NCI-H345 (cell line): ENCODE measurements around the gene PRAMEF7.
"Not testable (repeated sequence)": the region's sequence is repeated elsewhere in the genome, so short reads cannot be mapped to it uniquely, and the experiment has no call there.

Experiments used
- DNase-seq: peaks from one replicate; lab custom pipeline; 2025; lab: John Stamatoyannopoulos, UW

PRAMEF7 gene

DNA sequence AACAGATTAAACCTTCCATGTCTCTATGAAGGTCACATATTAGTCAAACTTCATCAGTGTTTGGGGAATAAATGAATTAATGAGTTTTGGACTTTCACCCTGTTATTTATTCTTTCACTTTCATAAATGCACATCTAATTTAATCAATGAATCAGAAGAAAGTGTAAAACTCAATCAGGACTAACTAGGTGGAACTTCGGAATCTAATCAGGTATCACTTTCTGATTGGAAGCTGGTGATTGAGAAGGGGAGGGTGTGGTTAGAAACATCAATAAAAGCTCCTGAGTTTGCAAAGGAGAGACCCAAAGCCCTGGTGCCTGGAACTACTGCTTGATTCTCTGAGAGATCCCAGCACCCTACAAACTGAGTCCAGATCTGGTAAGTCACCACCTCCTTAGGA lies at the start of gene PRAMEF7:
TSS of gene PRAMEF7 (plus strand) at position 301 of the 400 bp plus-strand sequence. CDS start 1,083 bp downstream, outside the sequence.
- not testable (repeated sequence) for DNase-seq

DNA sequence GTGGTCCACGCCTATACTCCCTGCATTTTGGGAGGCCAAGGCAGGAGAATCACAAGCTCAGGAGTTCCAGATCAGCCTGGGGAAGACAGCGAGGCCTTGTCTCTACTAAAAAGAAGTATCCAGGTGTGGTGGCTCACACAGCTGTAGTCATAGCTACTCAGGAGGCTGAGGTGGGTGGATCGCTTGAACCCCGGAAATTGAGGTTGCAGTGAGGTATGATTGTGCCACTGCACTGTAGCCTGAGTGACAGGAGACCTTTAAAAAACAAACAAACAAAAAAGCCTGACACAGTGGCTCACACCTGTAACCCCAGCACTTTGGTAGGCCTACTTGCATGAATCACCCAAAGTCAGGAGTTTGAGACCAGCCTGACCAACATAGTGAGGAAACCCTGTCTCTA lies 38.0 kb upstream of the PRAMEF7 start:
- DNase-seq: not testable (repeated sequence)

DNA sequence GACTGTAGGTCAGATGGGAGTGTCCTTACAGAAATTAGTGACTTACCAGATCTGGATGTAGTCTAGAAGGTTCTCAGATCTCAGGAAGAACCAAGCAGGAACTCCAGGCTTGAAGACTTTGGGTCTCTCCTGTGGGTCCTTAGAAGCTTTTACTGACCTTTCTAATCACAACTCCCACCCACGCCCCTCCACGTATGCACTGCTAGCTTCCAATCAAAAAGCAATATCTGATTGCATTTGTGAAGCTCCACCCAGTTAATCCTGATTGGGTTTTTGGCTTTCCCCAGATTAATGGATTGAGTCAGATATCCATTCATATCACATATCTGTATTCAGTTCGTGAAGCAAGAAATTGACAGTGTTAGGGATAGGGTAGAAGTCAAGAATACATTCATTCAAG lies 30.3 kb upstream of the PRAMEF7 start, which contains the start of gene PRAMEF4:
TSS of gene PRAMEF4 (minus strand) at position 101 of the 400 bp plus-strand sequence. CDS start 2,807 bp downstream, outside the sequence.
- not testable (repeated sequence) for DNase-seq

DNA sequence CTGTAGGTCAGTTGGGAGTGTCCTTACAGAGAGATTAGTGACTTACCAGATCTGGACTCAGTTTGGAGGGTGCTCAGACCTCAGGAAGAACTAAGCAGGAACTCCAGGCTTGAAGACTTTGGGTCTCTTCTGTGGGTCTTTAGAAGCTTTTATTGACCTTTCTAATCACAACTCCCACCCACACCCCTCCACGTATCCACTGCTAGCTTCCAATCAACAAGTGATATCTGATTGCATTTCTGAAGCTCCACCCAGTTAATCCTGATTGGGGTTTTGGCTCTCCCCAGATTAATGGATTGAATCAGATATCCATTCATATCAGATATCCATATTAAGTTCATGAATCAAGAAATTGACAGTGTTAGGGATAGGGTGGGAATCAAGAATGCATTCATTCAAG lies 18.2 kb upstream of the PRAMEF7 start, which contains the start of gene PRAMEF10:
TSS of gene PRAMEF10 (minus strand) at position 101 of the 400 bp plus-strand sequence. CDS start 2,423 bp downstream, outside the sequence.
- DNase-seq: not testable (repeated sequence)

DNA sequence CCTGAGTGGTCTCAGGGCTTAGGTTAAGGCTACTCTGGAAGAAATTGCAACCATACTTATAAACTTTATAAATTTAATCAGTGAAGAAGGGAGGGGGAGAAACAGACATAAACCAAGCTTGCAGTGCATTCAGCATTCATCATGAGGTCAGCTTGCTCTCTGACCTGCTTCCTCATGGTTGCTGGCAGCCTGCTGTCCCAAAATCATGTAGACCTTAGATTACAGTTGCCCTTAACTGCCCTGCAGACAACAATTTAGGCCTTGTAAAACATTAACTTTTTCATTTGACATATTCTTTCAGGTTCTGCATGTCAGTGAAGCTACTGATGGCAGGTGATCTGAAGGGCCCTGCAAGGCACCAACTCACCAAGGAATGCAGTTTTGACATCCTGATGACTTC lies 17.2 kb upstream of the PRAMEF7 start:
- not testable (repeated sequence) for DNase-seq

DNA sequence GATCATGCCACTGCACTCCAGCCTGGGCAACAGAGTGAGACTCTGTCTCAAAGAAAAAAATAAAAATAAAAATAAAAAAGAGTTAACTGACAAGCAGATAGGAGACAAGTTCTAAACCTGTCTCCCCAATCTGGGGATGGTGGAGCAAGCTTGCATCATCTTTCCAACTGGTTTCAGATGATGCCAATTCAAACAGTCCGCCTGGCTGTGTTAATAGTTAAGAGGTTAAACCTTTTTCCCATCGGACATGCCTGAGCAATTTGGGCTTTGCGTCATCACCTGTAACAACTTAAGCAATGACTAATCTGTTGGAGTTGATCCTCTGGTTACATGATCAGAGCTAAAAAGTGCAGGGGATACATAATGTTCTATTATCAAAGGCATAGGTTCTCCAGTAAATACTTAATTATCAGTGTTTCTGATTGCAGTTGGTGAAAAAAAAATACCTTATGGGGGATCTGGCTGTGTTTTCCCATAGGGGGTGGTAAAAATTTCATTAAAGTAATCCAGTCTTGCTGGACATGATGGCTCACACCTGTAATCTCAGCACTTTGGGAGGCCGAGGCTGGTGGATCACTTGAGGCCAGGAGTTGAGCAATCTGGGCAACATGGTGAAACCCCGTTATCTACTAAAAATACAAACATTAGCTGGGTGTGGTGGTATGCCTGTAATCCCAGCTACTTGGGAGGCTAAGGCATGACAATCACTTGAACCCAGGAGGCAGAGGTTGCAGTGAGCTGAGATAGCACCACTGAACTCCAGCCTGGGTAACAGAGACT lies 12.4 kb upstream of the PRAMEF7 start:
- DNase-seq: not testable (repeated sequence)

DNA sequence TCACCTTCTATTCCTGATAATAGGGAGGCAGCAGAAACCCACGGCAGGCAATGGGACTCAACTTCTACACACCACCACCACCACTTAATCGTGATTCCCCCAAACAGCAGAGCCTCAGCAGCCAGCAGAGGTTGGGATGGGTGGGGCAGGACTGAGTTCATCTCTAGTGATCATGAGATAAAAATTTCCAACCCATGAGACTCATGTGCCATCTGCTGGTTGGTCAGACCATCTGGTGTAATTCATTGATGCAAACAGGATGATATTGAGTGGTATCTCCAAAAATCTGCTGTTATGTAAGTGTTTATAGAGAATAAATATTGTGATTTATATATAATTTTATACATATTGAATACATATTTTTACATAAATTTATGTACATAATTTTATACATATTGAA lies 5.3 kb downstream of the PRAMEF7 start:
- DNase-seq: not testable (repeated sequence)

DNA sequence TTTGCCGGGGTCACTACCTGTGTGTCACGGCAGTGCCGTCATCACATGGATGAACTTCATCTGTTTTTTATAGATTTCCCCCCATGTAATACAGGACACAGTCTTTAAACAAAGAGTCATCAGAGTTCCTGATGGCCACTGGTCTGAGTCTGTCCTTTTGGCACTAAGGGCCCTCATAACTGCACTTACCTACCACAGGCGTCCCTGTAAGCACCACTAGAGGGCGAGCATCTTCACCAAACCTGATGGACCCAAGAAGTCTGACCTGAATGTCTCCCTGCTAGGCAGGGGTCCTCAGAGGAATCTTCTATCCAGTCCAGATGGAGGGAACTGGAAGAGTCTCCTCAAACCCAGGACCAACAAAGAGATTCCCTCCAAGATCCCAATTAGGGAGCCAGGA lies 8.0 kb downstream of the PRAMEF7 start:
- not testable (repeated sequence) for DNase-seq

DNA sequence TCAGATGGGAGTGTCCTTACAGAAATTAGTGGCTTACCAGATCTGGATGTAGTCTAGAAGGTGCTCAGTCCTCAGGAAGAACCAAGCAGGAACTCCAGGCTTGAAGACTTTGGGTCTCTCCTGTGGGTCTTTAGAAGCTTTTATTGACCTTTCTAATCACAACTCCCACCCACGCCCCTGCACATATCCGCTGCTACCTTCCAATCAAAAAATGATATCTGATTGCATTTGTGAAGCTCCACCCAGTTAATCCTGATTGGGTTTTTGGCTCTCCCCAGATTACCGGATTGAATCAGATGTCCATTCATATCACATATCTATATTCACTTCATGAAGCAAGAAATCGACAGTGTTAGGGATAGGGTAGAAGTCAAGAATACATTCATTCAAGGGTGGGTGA lies 31.1 kb downstream of the PRAMEF7 start, which contains the start of gene PRAMEF6:
TSS of gene PRAMEF6 (minus strand) at position 101 of the 400 bp plus-strand sequence. CDS start 5,062 bp downstream, outside the sequence.
- DNase-seq: not testable (repeated sequence)
